GM11168 (cell line): ENCODE results near the gene PID1.

ENCODE experiments used
- in situ Hi-C: fragments of 300-500 bp; cut with MboI; formaldehyde crosslinking; loops from one replicate; pipeline ENCODE4 v1.12.0; 2022; ENCODE audit warnings: low sequenced_read_pairs; ENCODE audit not compliant: unreplicated experiment

Gene PID1

DNA sequence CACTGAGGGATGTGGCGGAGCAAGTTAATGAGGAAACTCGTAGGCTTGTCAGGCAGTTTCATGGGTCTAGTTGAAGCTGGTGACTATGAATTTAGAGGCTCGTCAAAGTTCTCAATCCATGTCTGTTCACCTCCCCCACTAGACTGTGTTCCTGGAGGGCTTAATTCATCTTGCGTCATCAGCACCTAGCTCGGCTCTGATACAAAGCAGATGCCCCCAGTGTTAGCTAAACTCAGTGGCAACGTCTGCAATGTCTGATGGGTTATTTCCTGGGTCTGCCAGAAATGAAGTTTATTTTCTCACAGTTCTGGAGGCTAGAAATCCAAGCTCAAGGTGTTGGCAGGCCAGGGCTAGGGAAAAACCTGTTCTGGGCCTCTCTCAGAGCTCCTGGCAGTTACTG, 140.6 kb downstream of the PID1 start:
- in situ Hi-C loops: no loop called here

DNA sequence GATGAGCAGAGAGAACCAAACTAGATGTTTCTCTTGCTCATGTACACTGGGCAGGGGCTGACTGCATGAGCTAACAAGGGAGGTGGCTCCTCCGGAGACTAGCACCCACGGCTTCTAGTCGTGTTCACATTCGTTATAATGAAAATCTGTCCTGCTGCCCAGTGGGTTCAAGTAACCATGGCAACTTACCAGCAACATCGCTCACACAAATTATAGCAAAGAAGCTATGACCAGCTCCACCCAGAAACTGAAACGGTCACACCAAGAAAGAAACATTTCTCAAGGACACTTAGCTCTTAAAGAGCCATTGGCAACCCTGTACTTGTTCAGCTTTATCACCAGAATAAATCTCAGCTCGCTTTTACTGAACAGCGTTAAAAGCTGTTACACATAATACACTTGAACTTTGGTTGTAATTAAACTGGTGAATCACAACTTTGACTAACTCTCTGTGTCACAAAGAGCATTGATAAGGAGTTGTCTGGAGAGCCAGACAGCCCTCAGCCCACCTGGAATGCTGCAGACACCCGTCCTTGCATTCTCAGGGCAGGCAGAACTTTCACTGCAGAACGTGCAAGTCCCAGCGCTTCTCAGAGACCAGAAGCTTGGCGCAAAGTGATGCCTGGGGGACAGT, 141.2 kb downstream of the PID1 start:
- in situ Hi-C loops: no loop called here

DNA sequence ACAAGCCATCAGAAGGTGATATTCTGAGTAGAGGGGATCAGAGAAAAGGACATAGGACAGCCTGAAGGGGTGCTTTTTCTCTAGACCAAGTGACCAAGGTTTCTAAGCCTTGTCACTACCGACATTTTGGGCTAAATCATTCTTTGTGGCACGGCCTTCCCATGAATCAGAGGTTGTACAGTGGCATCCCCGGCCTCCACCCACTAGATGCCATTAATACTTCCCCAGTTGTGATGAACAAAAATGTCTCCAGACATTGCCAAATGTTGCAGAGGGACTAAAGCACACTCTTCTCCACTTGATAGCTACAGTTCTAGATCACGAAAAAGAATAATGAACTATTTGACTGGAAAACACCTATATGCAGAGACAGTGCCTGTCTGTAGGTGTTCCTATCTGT, 143.6 kb downstream of the PID1 start:
- in situ Hi-C loops: no loop called here

DNA sequence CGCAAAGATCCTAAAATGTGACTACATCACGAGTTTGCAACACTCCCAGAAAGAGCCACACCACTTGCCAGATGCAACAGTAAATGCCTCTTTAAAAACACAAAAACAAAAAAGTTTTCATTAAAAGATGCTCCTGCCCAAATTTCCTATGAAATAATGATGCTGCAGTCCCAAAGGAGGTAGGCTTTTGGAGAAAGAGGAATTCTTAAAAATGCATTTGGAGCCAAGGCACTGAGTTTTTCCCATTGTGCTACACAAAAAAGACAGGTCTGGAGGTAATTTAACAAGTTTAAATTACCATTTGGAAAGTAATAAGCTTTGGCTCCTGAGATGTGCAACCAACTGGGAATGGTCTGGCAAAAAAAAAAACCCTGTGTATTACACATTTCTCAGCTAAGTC, 145.0 kb downstream of the PID1 start:
- in situ Hi-C loops: no loop called here

DNA sequence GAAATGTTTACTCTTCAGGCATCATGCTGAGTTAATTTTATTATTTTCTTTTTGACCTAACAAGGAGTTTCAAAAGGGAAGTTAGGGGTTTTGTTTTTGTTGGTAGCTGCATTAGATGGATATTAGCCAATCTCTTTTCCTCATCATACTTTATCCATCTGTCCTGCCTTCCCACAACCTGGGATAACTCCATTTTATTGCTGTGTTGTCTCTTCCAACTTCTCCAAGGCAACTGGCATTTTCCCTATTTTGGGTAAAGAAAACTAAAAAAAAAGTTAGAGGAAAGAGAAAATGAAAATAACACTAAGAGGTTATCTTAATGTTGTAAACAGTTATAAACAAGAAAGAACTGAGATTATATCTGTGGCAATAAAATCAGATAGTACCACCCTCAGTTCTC, 147.0 kb downstream of the PID1 start:
- in situ Hi-C loops: no loop called here

DNA sequence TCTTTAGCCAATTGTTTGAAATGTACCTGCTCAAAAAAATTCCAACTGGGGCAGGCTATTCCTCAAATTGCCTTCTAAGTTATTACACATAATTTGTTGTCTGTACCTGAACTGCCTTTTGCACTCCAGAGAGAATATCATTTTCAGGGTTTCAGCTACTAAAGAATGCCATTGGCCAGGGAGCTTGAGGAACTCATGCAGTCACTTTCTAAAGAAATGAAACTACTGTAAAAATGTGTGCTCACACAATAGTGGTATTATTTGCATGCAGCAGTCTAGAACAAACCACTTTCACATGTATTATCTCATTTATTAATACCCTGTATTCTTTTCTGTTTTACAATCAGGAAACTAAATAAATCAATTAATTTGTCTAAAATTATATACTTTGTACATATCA, 152.2 kb downstream of the PID1 start:
- in situ Hi-C loops: no loop called here

DNA sequence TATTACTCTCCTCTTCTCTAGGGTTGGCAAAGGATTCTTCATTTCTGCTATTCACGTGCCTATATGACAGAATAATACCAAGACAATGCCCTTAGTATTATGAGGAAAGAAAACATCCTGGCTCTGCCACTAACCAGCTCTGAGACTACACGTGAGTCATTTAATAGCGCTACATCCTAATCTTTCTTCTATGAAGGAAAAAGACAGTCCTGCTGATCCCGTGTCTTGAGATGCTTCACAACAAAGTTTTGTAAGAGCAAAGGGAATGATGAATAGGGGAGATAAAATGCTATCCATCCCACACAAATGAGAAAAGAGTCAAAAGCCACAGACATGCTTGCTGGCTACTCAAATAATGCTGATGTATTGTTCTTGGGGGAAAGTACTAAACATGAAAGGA, 152.8 kb downstream of the PID1 start:
- in situ Hi-C loops: no loop called here

DNA sequence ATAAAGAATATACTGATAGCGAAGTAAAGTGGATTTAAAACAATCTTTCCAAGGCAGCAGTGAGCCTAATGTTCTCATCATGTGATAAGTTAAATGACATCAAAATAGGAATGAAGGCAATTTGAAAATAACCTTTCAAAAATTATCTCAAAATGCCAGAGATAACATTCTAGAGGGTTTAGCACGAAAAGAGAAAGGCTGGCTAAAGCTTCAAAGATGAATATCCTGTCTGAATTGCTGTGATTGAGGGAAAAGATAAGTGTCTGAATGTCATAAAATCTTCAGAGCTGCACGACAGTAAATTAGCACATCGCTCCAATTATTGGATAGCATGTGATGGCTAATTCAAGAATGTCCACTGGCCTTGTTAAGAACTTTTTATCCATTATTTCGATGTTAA, 159.3 kb downstream of the PID1 start:
- in situ Hi-C loops: no loop called here

DNA sequence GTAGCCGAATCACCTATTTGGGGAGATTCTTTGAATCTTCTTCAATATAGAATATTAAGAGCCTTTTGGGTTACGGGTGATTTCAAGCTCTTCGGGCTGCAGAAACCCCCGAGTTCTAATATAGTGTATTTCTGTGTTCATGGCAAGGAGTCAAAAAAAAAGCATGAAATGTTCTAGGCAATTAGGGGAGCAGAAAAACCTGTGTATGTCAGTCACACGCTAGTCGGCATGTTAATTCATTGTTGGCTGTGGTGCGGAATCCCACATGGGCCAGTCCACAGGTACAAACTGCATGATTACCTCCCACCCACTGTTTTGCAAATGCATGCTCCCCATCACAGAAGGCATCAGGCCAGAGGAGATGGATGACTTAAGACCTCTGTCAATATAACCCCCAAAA, 161.9 kb downstream of the PID1 start:
- in situ Hi-C loops: no loop called here

DNA sequence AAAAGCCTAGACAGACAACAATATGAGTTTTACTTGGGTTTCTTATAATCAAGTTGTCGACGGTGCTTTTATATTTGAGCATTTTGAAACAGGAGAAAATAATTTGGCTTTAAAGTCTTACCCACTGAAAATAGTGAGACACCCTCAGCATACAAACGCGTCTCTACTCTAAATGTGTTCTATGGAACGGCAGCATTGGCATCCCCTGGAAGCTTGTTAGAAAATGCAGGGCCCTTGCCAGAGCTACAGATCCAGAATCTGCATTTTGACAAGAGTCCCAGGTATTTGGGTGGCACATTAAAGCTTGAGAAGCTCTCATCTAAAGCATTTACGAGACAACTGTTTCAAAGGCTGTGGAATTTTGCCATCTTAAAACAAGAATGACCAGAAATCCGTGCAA, 163.5 kb downstream of the PID1 start:
- in situ Hi-C loops: no loop called here

DNA sequence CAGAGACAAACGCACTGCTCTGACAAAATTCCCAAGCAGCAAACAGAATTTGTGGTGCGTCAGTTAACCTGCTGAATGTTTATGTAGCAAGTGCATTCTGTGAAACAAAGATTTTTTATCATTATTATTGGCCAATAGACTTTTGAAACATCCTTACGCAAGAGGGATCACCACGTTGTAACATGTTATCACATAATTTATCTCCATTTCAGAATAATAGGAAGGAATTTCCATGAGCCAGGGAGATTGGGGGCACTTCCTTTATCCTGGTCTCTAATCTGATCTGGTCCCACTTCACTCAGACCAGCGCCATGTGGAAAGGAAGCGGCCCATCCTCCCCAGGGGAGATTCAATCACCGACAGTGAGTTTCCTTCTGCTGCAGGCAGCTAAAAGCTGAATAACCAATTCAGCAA, 166.1 kb downstream of the PID1 start:
- in situ Hi-C loops: no loop called here

DNA sequence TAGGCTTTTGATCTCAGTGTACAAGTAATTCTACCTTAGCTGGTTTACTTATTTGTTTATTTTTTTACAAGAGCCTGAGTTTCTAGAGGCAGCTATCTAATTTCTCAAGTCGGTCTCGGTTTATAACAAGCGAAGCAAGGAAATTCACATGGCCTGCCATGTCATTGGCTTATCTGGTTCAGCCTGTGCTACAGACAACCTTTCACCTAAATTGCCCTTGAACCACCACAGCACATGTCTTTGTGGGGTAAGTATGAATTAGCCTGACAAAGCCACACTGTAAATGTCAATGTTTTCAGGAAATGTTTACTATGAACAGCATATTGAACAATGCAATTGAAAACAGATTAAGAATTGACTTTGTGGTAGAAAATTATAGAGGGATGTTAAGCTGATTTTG, 167.1 kb downstream of the PID1 start:
- in situ Hi-C loops: no loop called here

DNA sequence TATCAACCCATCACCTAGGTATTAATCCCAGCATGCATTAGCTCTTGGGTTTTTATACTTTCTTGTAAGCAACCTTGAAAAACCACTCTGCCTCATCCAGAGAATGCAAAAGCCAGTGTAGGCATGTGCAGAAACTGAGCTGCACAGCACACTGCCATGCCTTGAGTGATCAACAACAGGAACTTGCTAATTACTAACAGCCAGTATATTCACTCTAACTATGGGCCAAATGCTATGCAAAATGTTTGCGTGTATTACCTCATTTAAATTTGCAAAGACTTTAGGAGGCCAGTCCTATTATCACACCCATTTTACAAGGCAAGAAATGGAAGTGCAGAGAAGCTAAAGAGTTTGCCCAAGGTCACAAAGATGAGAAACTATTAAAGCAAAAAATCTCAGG, 169.8 kb downstream of the PID1 start:
- in situ Hi-C loops: no loop called here

DNA sequence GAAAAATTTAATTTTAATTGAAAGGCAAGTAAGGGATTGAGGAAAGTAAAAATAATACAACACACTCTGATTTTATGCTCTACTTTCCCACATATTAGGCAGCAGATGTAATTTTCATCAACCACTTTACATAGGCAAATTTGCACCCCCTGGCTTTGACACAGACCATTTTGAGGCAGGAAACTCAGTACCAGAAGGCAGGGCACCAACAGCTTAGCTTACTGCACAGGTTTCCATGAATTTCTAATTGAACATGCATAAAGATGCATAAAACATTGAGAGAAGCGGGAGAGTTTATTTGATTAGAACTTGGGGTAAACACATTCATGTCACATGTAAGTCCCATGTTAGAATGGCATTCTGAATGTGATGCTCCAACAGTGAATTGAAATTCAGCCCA, 171.9 kb downstream of the PID1 start:
- in situ Hi-C loops: no loop called here

DNA sequence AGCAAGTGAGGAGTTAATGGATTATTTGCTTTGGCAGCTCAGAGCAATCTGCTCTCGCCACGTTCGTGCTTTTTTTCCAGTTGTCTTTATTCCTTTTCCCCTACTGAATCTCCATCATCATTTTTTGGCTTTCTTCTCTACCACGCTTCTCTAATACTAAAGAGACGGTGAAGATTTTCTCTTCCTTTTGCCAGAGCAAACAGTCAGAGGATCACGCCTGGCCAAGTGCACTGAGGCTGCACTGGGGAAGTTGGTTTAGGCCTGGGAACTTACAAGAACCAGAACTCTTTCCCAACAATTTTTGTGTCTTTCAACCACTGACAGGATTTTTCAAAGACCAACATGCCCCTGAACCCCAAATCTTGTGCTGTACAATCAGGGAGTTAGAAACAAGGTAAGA, 172.3 kb downstream of the PID1 start:
- in situ Hi-C loops: no loop called here

DNA sequence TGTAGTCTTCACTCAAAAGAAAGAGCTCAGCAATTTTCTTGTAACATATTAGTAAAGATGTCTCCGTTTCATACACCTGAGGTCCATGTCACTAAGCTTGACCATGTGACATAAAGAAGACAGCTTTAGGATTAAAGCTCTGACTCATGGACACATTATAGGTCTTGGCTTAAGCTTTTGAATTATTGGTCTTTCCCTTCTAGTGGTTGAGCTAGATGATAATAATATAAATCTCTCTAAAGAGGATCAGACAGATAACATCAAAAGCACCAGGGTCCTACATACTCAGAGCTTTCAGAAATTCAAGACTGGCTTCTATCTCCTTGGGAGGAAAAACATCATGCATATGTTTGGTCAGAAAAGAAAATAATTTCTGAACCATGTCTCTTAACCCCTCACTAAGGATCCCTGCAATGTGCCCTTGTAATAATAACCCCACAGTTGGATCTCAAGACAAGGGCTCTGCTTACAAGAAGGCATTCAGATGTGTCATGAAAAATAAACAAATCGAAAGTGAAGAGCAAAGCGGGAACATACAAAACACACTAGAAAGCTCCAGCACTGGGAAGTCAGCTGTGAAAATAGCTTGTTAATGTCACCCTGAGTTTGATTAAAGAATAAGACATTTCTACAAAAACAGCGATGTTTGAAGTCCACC, 174.5 kb downstream of the PID1 start:
- in situ Hi-C loops: no loop called here

DNA sequence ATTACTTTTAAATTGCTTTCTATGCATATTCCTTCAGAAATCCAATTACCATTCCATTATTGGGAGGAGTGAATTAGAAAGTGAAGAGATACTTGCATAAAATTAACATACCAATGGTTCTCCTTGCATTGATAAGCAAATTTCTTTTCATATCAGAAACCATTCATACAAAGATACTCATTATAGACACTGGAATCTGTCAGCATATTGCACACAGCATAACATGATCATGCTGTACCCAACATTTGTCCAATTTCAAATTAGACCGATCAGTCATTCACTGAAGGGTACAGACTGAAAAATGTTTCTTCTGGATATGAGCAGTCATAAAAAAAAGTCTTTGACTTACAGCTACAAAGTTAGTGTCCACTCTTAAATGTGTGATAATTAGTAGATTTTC, 175.6 kb downstream of the PID1 start:
- in situ Hi-C loops: no loop called here

DNA sequence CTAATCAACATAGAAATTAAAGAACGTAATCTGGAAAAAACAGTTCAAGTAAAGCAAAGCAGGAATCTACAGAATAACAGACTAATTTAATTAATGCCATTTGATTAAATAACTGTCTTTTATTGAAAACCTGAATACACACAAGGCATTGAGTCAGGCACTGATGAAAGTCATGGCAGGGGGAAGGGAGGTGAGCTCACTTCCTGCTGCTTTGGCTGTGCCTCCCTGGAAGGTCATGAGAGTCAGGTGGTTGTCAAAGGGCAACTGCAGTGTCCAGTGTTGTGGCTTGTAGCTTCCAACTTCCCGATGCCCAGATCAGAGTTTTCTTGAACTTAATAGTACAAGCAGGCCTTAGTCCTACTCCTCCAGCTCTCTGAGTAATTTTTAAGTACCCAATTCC, 180.9 kb downstream of the PID1 start:
- in situ Hi-C loops: no loop called here

DNA sequence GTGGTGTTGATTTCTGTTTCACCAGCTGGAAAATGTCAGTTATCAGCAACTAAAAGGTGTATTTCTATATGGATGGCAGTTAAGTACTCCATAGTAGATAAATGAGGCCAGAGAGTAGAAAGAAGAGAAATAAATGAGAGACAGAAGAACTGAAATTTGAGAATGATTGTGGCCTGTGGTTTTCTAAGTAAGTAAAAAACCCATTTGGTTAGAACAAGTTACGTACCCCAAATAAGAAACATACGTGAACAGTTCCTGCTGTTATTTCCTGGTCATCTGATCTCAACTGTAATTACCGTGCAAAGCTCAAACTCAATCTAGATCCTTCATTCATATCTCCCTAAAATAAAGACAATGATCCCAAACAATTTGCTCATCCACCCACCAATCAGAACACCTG, 181.3 kb downstream of the PID1 start:
- in situ Hi-C loops: no loop called here

DNA sequence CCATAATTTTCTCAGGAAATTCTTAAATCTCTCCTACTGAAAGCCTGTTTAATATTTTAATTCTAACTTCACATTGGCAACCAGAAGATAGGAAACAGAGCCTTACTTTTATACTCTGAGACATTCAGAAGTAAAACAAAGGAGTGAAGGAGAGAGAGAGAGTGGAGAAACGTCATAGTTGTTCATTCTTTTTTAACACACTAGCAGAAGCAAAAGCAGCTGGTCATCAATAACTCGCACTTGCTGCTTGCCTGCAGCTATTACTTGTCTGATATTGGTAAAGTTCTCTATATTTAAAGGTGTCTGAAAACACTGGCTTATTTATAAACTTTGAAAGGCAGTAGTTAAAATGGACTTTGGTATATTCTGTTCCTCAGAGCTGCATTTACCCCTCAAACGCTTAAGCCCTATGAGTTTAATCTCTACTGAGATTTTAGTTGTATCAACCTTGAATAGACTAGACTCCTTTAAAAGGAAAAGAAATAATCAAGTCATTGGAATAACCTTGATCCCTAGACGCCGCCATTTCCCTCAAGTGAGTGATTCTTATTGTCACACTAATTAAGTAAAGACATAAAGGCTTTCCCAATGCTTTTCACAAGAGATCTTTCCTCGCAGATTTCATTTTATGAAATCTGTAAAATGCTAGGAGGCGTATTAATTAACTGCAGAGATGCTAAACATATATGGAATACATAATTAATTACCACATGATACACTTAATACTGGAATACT, 182.0 kb downstream of the PID1 start:
- in situ Hi-C loops: no loop called here

DNA sequence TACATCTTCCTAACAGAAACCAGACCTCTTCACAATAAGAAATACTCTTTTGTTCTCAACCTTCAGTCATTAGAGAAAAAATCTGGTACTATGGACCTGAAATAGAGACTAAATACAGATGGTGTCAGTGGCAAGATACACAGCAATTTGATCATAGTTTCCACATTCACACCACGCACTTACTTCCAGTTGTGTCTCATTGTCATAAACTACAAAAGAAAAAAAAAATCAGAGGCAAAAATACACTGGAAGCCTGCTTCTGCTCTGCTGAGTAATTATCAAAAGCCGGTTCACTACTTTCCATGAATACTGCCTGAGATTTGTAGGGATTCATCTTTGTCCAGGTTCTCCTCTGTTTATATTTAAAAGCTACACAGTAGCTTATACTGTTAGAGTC, 182.6 kb downstream of the PID1 start:
- in situ Hi-C loops: no loop called here
